Measurements from ENCODE around the gene PEMT.

DNA sequence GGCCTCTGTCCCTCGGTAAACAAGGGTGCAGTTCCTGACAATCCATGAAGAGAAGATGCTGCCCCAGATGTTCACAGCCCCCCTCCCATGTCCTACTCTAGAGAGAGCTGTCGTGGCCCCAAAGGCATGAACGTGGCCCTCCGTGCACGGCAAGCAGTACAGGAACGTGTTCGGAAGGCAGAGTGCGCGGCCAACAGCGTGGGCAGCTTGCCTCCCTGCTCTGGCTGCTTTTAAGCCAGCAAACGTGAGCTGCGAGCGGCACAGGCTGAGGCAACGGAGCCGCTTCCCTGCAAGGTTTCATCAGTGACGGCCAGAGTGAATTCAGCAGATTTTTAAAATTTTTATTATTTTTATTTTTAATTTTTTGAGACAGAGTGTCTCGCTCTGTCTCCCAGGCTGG, 37.2 kb downstream of the PEMT start:
- TF ChIP-seq EZH2 (optimal IDR thresholded peaks at IDR 0.05; ENCODE audit: low read depth, low read length), result no peak
- TF ChIP-seq CTCF (IDR thresholded peaks at IDR 0.05; ENCODE audit: low read length), result no peak
- TF ChIP-seq EZH2phosphoT487 (IDR thresholded peaks at IDR 0.05; ENCODE audit: low read length), result no peak

All from MM.1S (cell line).